Body of pancreas (tissue), 4 donors: ENCODE data around the gene NPW. TPM values are rescaled to one million over a fixed set of nuclear protein-coding genes. Genes with fewer than 3 reads are reported as not detected.

Experiments
- ATAC-seq: fragments of 150-250 bp; one replicate; pipeline ENCODE4 v1.9.1; 2016
- DNase-seq, 4 donors: peaks; one replicate each; pipeline ENCODE4 v3.0.0-alpha.2; 2019
- H3K27ac ChIP-seq, 4 donors: fragments of 200-600 bp; sonication (generic); 1 replicate in 3 of 4; 2 replicates in 1 of 4; pipeline versions ENCODE4 v1.5.1 to v1.6.1; 2016 to 2019; ENCODE audit warnings: mild to moderate bottlenecking in 1 of 4, mixed read lengths in 1 of 4, moderate library complexity in 1 of 4
- H3K27me3 ChIP-seq, 2 donors: fragments of 200-600 bp; sonication (generic); one replicate each; pipeline ENCODE4 v1.6.0; 2016; ENCODE audit warnings: mild to moderate bottlenecking in 1 of 2
- H3K36me3 ChIP-seq, 2 donors: fragments of 200-600 bp; sonication (generic); replicated peaks in 1 of 2; 2 replicates each; pipeline ENCODE4 v1.5.1; 2016; ENCODE audit warnings: low read depth in 2 of 2; ENCODE audit not compliant: insufficient read depth in 1 of 2
- H3K4me1 ChIP-seq: fragments of 200-600 bp; sonication (generic); one replicate; pipeline ENCODE4 v1.6.0; 2016
- H3K4me3 ChIP-seq, 2 donors: fragments of 200-600 bp; sonication (generic); 1 replicate in 1 of 2; 2 replicates in 1 of 2; pipeline ENCODE4 v1.5.1; 2016 to 2019
- H3K9me3 ChIP-seq, 3 donors: fragments of 200-600 bp; sonication (generic); 1 replicate in 2 of 3; 2 replicates in 1 of 3; pipeline ENCODE4 v1.5.1; 2016
- CTCF ChIP-seq, 7 experiments: fragments of 450-650 bp in 4 of 7; fragments of 200-600 bp in 3 of 7; sonication (generic) in 3 of 7; IDR thresholded peaks; one replicate each; pipeline ENCODE4 v1.5.1; 2016 to 2019; ENCODE audit warnings: antibody characterized with exemption in 7 of 7
- POLR2A ChIP-seq, 3 donors: fragments of 450-650 bp; IDR thresholded peaks; one replicate each; pipeline ENCODE4 v1.6.1; 2016; ENCODE audit warnings: antibody characterized with exemption in 3 of 3, mild to moderate bottlenecking in 2 of 3
- WGBS, 2 donors: methylation state at CpG; one replicate each; pipeline ENCODE4 v1.1.5; 2017; 5-methylcytosine and 5-hydroxymethylcytosine counted together
- intact Hi-C: fragments of 100-400 bp; cut with DNase I; formaldehyde crosslinking; loops from one replicate; pipeline ENCODE4 v1.15.1; 2023
- total RNA-seq, 2 donors: library from RNA; depleted of rRNA; stranded (reverse); fragments of >200 nt; gene quantifications; one replicate each; pipeline ENCODE4 v1.1.0, GENCODE V29; 2016

The NPW gene
- total RNA-seq, 2 donors from 2014 or later, result not detected

- Histone ChIP-seq H3K27me3 (no peaks in the 10 kb centered on the region), H3K36me3 (peaks cover 33% of the 10 kb centered on the region in 2 donors), H3K4me3 (no peak overlapping the region), H3K4me1 (peaks cover 29% of the 10 kb centered on the region), H3K27ac (no peak overlapping the region), H3K9me3 (no peaks in the 10 kb centered on the region)
- DNase-seq, result no peak
- no peak for TF ChIP-seq POLR2A (IDR thresholded peaks at IDR 0.05)
- TF ChIP-seq CTCF (IDR thresholded peaks at IDR 0.05), result no peak
- intact Hi-C loops, result no loop called here
- whole genome bisulfite sequencing, 2 donors, result 94 to 96% methylated on average over 11 to 19 of the region's 19 CpGs
- ATAC-seq, result no peak
Observed at GRCh38 chr16:2001035-2001434, 18.6 kb upstream of the NPW start.

GRCh38 chr16:2001456-2002355 is 17.9 kb upstream of the NPW start:
- WGBS, 2 donors, result 91 to 94% methylated on average over 31 to 51 of the region's 53 CpGs
- no peak for TF ChIP-seq POLR2A (IDR thresholded peaks at IDR 0.05)
- no peak for TF ChIP-seq CTCF (IDR thresholded peaks at IDR 0.05)
- no peak for ATAC-seq
- DNase-seq, result no peak
- Histone ChIP-seq H3K9me3 (no peaks in the 10 kb centered on the region), H3K27ac (no peak overlapping the region), H3K4me1 (peaks cover 36% of the 10 kb centered on the region), H3K4me3 (no peak overlapping the region), H3K27me3 (no peaks in the 10 kb centered on the region), H3K36me3 (peaks cover 33% of the 10 kb centered on the region in 2 donors)
- intact Hi-C loops, result no loop called here

GRCh38 chr16:2002406-2003230 is 17.0 kb upstream of the NPW start:
- WGBS, 2 donors, result 86 to 94% methylated on average over 9 to 46 of the region's 47 CpGs
- H3K27ac ChIP-seq, result no peak overlapping the region
- H3K27me3 ChIP-seq, result no peaks in the 10 kb centered on the region
- peaks cover 33% of the 10 kb centered on the region in 2 donors for H3K36me3 ChIP-seq
- no peaks in the 10 kb centered on the region for H3K9me3 ChIP-seq
- intact Hi-C loops, result no loop called here
- ATAC-seq (no peak), DNase-seq (peak in 1 of 4 donors; percentile 12)
- peaks cover 45% of the 10 kb centered on the region for H3K4me1 ChIP-seq
- TF ChIP-seq CTCF (IDR thresholded peaks at IDR 0.05), result no peak
- TF ChIP-seq POLR2A (IDR thresholded peaks at IDR 0.05), result no peak
- H3K4me3 ChIP-seq, result no peak overlapping the region

- Histone ChIP-seq H3K4me1 (peaks cover 52% of the 10 kb centered on the region), H3K27me3 (no peaks in the 10 kb centered on the region), H3K27ac (peak overlapping the region in 1 of 4 donors; percentile 72), H3K36me3 (peaks cover 27 to 33% of the 10 kb centered on the region in 2 donors), H3K9me3 (no peaks in the 10 kb centered on the region), H3K4me3 (no peak overlapping the region)
- TF ChIP-seq POLR2A (IDR thresholded peaks at IDR 0.05) (no peak), CTCF (IDR thresholded peaks at IDR 0.05) (no peak)
- WGBS, 2 donors, result 51 to 66% methylated on average over 6 to 8 of the region's 8 CpGs
- no peak for ATAC-seq
- intact Hi-C loops, result no loop called here
- DNase-seq, result no peak
Observed at GRCh38 chr16:2003231-2003826, 16.3 kb upstream of the NPW start.
